Testis (tissue), 2 donors: ENCODE results near the gene LRRTM4.

Experiments
- POLR2A ChIP-seq: fragments of 450-650 bp; IDR thresholded peaks from one replicate; pipeline ENCODE4 v1.6.1; 2017; ENCODE audit warnings: antibody characterized with exemption, mild to moderate bottlenecking, moderate library complexity
- TF ChIP-seq, protein P1 (sequence below), 3 experiments: fragments of 450-650 bp in 2 of 3; fragments of 200-600 bp in 1 of 3; sonication (generic) in 1 of 3; IDR thresholded peaks; one replicate each; pipeline ENCODE4 v1.5.1; 2016 to 2019; ENCODE audit warnings: antibody characterized with exemption in 3 of 3, mild to moderate bottlenecking in 2 of 3, moderate library complexity in 1 of 3

DNA sequence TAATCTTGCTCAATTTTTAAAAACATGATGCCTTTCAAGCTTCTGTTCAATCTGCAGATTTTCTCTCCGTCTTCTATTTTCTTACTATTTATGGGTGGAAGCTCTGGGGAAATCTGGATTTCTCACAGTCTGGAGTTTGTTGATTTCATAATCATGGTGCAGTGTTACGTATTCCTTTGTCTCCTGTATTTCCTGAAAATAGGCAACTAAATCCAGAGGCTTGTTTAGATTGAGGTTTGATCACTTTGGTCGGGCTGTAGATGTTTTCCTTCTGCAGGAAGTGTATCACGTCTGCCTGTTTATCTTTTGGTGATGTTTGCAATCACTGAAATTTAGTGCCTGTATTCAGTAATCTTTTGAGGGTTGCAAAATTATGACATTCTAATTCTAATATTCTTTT lies 487.7 kb downstream of the LRRTM4 start:
- TF ChIP-seq, protein P1, sequence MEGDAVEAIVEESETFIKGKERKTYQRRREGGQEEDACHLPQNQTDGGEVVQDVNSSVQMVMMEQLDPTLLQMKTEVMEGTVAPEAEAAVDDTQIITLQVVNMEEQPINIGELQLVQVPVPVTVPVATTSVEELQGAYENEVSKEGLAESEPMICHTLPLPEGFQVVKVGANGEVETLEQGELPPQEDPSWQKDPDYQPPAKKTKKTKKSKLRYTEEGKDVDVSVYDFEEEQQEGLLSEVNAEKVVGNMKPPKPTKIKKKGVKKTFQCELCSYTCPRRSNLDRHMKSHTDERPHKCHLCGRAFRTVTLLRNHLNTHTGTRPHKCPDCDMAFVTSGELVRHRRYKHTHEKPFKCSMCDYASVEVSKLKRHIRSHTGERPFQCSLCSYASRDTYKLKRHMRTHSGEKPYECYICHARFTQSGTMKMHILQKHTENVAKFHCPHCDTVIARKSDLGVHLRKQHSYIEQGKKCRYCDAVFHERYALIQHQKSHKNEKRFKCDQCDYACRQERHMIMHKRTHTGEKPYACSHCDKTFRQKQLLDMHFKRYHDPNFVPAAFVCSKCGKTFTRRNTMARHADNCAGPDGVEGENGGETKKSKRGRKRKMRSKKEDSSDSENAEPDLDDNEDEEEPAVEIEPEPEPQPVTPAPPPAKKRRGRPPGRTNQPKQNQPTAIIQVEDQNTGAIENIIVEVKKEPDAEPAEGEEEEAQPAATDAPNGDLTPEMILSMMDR (IDR thresholded peaks at IDR 0.05), result no peak
- no peak for TF ChIP-seq POLR2A
